ENCODE results near the gene NEK11. TPM values are rescaled to one million over a fixed set of nuclear protein-coding genes. Genes with fewer than 3 reads are reported as not detected.

Gene NEK11
- total RNA-seq, 1 experiment from 2014 or later = 13.2 TPM

- H3K4me2 ChIP-seq = no peak overlapping the region
- no peak overlapping the region for H3K4me3 ChIP-seq
- no peaks in the 10 kb centered on the region for H3K36me3 ChIP-seq (ENCODE audit: low read depth)
- H3K9me2 ChIP-seq (ENCODE audit: insufficient read depth) = no peaks in the 10 kb centered on the region
- ChIA-PET POLR2A (ENCODE audit: unreplicated experiment) (no interaction called here), CTCF (no interaction called here)
- no peaks in the 10 kb centered on the region for H4K20me1 ChIP-seq (ENCODE audit: insufficient read depth)
- no peaks in the 10 kb centered on the region for H3F3A ChIP-seq (ENCODE audit: insufficient read depth, low read depth)
- TF ChIP-seq CTCF (conservative IDR thresholded peaks at IDR 0.05) (no peak), EZH2 (IDR thresholded peaks at IDR 0.05; ENCODE audit: low read depth) (no peak)
- no peaks in the 10 kb centered on the region for H3K79me2 ChIP-seq (ENCODE audit: low read depth)
- no peaks in the 10 kb centered on the region for H3K27me3 ChIP-seq (ENCODE audit: insufficient read depth, low read depth)
- no TSS peak for BruUV-seq (replicated peaks)
- H3K27ac ChIP-seq = no peak overlapping the region
- H3K9me3 ChIP-seq (ENCODE audit: insufficient read depth, low read depth) = 0 out of 2 replicates have a peak, but pooled peaks cover 4% of the 10 kb centered on the region
- H3K4me1 ChIP-seq (replicated peaks; ENCODE audit: insufficient read depth) = no peaks in the 10 kb centered on the region
- H2AFZ ChIP-seq = no peak overlapping the region
- DNase-seq = no peak
- intact Hi-C loops (cut with micrococcal nuclease; ENCODE audit: unreplicated experiment) = no loop called here
These were observed 174.0 kb downstream of the NEK11 start for GRCh38 chr3:131200636-131201199.

GRCh38 chr3:131216330-131216729 lies 189.7 kb downstream of the NEK11 start:
- TF ChIP-seq EZH2 (IDR thresholded peaks at IDR 0.05; ENCODE audit: low read depth) (no peak), CTCF (conservative IDR thresholded peaks at IDR 0.05) (no peak)
- POLR2A ChIA-PET (ENCODE audit: unreplicated experiment) = no interaction called here
- Histone ChIP-seq H3K4me2 (peak overlapping the region; percentile 72; the same call in 1 of the 2 replicates), H2AFZ (no peak overlapping the region), H3K9me2 (ENCODE audit: insufficient read depth) (no peaks in the 10 kb centered on the region), H3K27me3 (ENCODE audit: insufficient read depth, low read depth) (no peaks in the 10 kb centered on the region), H4K20me1 (ENCODE audit: insufficient read depth) (no peaks in the 10 kb centered on the region), H3F3A (ENCODE audit: insufficient read depth, low read depth) (peaks cover 21% of the 10 kb centered on the region), H3K79me2 (ENCODE audit: low read depth) (no peaks in the 10 kb centered on the region), H3K36me3 (ENCODE audit: low read depth) (no peaks in the 10 kb centered on the region), H3K4me1 (replicated peaks; ENCODE audit: insufficient read depth) (peaks cover 25% of the 10 kb centered on the region), H3K4me3 (no peak overlapping the region), H3K27ac (peak overlapping the region; percentile 85), H3K9me3 (ENCODE audit: insufficient read depth, low read depth) (no peaks in the 10 kb centered on the region)
- DNase-seq = no peak
- CTCF ChIA-PET = no interaction called here
- intact Hi-C loops (cut with micrococcal nuclease; ENCODE audit: unreplicated experiment) = loop anchor here (2.0 kb wide), 1 partner anchor 144 kb away; no protein-coding TSS in a partner anchor
- no TSS peak for BruUV-seq (replicated peaks)

- TF ChIP-seq EZH2 (IDR thresholded peaks at IDR 0.05; ENCODE audit: low read depth) (no peak), CTCF (conservative IDR thresholded peaks at IDR 0.05) (no peak)
- Histone ChIP-seq H2AFZ (no peak overlapping the region), H3K27ac (peak overlapping the region; percentile 85), H3K79me2 (ENCODE audit: low read depth) (no peaks in the 10 kb centered on the region), H3K4me2 (peak overlapping the region; percentile 72), H4K20me1 (ENCODE audit: insufficient read depth) (no peaks in the 10 kb centered on the region), H3K4me3 (no peak overlapping the region), H3K27me3 (ENCODE audit: insufficient read depth, low read depth) (no peaks in the 10 kb centered on the region), H3K36me3 (ENCODE audit: low read depth) (no peaks in the 10 kb centered on the region), H3F3A (ENCODE audit: insufficient read depth, low read depth) (peaks cover 21% of the 10 kb centered on the region), H3K9me3 (ENCODE audit: insufficient read depth, low read depth) (no peaks in the 10 kb centered on the region), H3K4me1 (replicated peaks; ENCODE audit: insufficient read depth) (peaks cover 25% of the 10 kb centered on the region), H3K9me2 (ENCODE audit: insufficient read depth) (no peaks in the 10 kb centered on the region)
- peak; percentile 47 to 86 for DNase-seq
- intact Hi-C loops (cut with micrococcal nuclease; ENCODE audit: unreplicated experiment) = loop anchor here (2.0 kb wide), 1 partner anchor 144 kb away; no protein-coding TSS in a partner anchor
- POLR2A ChIA-PET (ENCODE audit: unreplicated experiment) = no interaction called here
- no TSS peak for BruUV-seq (replicated peaks)
- CTCF ChIA-PET = no interaction called here
These were observed 190.1 kb downstream of the NEK11 start for GRCh38 chr3:131216801-131217200.

Measured in PC-9 (cell line).